GM12878 (cell line): Measurements from ENCODE around the gene IGSF11. TPM values are rescaled to one million over a fixed set of nuclear protein-coding genes. Genes with fewer than 3 reads are reported as not detected.

Experiments used
- ATAC-seq: fragments of 200-7000 bp; cut with Tn5 transposase; 3 replicates; pipeline ENCODE4 v1.9.1; 2020; ENCODE audit warnings: mild to moderate bottlenecking, moderate library complexity
- BruUV-seq: library from RNA; stranded (reverse); fragments of 400-500 nt; replicated peaks from 2 replicates; lab custom pipeline; 2021; lab: Mats Ljungman, UMichigan
- CTCF ChIA-PET: fragments of 300-600 bp; sonication (Branson Sonifier 250); formaldehyde crosslinking; extraction: SDS; loops from one replicate; lab custom pipeline; 2021; ENCODE audit warnings: inconsistent platforms; lab: Yijun Ruan, JAX
- POLR2A ChIA-PET: fragments of 350-600 bp; formaldehyde crosslinking; extraction: SDS; loops from one replicate; lab custom pipeline; 2021; ENCODE audit warnings: inconsistent platforms; lab: Charles Lee
- RAD21 ChIA-PET: fragments of 300-600 bp; sonication (Branson Sonifier 250); formaldehyde crosslinking; loops from one replicate; lab custom pipeline; 2023; ENCODE audit warnings: antibody characterized with exemption; ENCODE audit not compliant: unreplicated experiment; lab: Charles Lee
- SMC1A ChIA-PET: fragments of 300-600 bp; sonication (Branson Sonifier 250); formaldehyde crosslinking; loops from one replicate; lab custom pipeline; 2023; ENCODE audit not compliant: unreplicated experiment, uncharacterized antibody; lab: Charles Lee
- DNase-seq: peaks from one replicate; pipeline ENCODE4 v3.0.0-alpha.2; 2011; ENCODE audit warnings: low read depth, low spot score
- FAIRE-seq: peaks from 3 replicates; lab custom pipeline; 2011; peaks lifted over from hg19 to GRCh38; lab: Jason Lieb, UNC
- H2AFZ ChIP-seq: 2 replicates; pipeline ENCODE4 v1.6.0; 2011; ENCODE audit warnings: low read depth, low read length, control low read depth; ENCODE audit not compliant: control insufficient read depth
- H3K27ac ChIP-seq: 2 replicates; pipeline ENCODE4 v1.5.1; 2011; ENCODE audit warnings: control low read depth; ENCODE audit not compliant: control insufficient read depth, insufficient read depth
- H3K27me3 ChIP-seq, 2 experiments: replicated peaks in 1 of 2; 2 replicates each; pipeline versions ENCODE4 v1.6.0 to v1.6.1; 2011; ENCODE audit warnings: low read length in 1 of 2; ENCODE audit not compliant: control insufficient read depth in 2 of 2, insufficient read depth in 2 of 2
- H3K36me3 ChIP-seq, 2 experiments: 2 replicates each; pipeline ENCODE4 v1.5.1; 2011; ENCODE audit warnings: low read length in 1 of 2; ENCODE audit not compliant: control insufficient read depth in 2 of 2, insufficient read depth in 2 of 2
- H3K4me1 ChIP-seq: 2 replicates; pipeline ENCODE4 v1.6.1; 2011; ENCODE audit warnings: mild to moderate bottlenecking, low read length, moderate library complexity, mixed read lengths; ENCODE audit not compliant: control insufficient read depth, insufficient read depth
- H3K4me2 ChIP-seq: 2 replicates; pipeline ENCODE4 v1.6.0; 2011; ENCODE audit warnings: control low read depth; ENCODE audit not compliant: control insufficient read depth, insufficient read depth
- H3K4me3 ChIP-seq: fragments of 200-600 bp; sonication (generic); 2 replicates; pipeline ENCODE4 v1.5.1; 2016
- H3K79me2 ChIP-seq: 2 replicates; pipeline ENCODE4 v1.6.0; 2011; ENCODE audit warnings: low read length; ENCODE audit not compliant: control insufficient read depth, insufficient read depth
- H3K9ac ChIP-seq: 2 replicates; pipeline ENCODE4 v1.8.0; 2011; ENCODE audit warnings: low read length, control low read depth, mixed read lengths; ENCODE audit not compliant: control insufficient read depth, insufficient read depth
- H3K9me3 ChIP-seq: replicated peaks from 3 replicates; pipeline ENCODE4 v1.5.1; 2011; ENCODE audit warnings: mild to moderate bottlenecking, low read length; ENCODE audit not compliant: control insufficient read depth, insufficient read depth
- H4K20me1 ChIP-seq: 2 replicates; pipeline ENCODE4 v1.6.0; 2011; ENCODE audit not compliant: control insufficient read depth, insufficient read depth
- BHLHE40 ChIP-seq, 2 experiments: fragments of 450-650 bp in 1 of 2; IDR thresholded peaks; 2 replicates each; pipeline ENCODE4 v1.6.1; 2011 to 2017; ENCODE audit warnings: low read depth in 2 of 2, borderline replicate concordance in 1 of 2, improper control_type of control experiment in 1 of 2, low read length in 1 of 2, mild to moderate bottlenecking in 1 of 2
- CBFB ChIP-seq: IDR thresholded peaks from 2 replicates; pipeline ENCODE4 v1.6.1; 2016; ENCODE audit warnings: antibody characterized with exemption, low read depth
- ETV6 ChIP-seq, 2 experiments: fragments of 450-650 bp in 1 of 2; IDR thresholded peaks in 1 of 2; conservative IDR thresholded peaks in 1 of 2; 2 replicates each; pipeline ENCODE4 v1.6.1; 2014; ENCODE audit warnings: antibody characterized with exemption in 1 of 2, borderline replicate concordance in 1 of 2, low read depth in 1 of 2, mild to moderate bottlenecking in 1 of 2, moderate library complexity in 1 of 2
- GABPA ChIP-seq: IDR thresholded peaks from 2 replicates; pipeline ENCODE4 v1.6.1; 2014; ENCODE audit warnings: antibody characterized with exemption, low read depth, mild to moderate bottlenecking, inconsistent platforms
- HCFC1 ChIP-seq: fragments of 150-350 bp; IDR thresholded peaks from 2 replicates; pipeline ENCODE4 v1.6.1; 2014; ENCODE audit warnings: low read length
- IKZF1 ChIP-seq: fragments of 450-650 bp; conservative IDR thresholded peaks from 2 replicates; pipeline ENCODE4 v1.6.1; 2017; ENCODE audit warnings: antibody characterized with exemption, mild to moderate bottlenecking
- IRF5 ChIP-seq: fragments of 450-650 bp; IDR thresholded peaks from 2 replicates; pipeline ENCODE4 v1.6.1; 2017; ENCODE audit warnings: borderline replicate concordance
- JUND ChIP-seq: IDR thresholded peaks from 2 replicates; pipeline ENCODE4 v1.6.1; 2012; ENCODE audit warnings: low read depth, mild to moderate bottlenecking, low read length, improper control_type of control experiment, moderate library complexity
- KAT2A ChIP-seq: conservative IDR thresholded peaks from 2 replicates; pipeline ENCODE4 v1.6.1; 2011; ENCODE audit warnings: low read depth, low read length; ENCODE audit not compliant: control insufficient read depth
- MLLT1 ChIP-seq: fragments of 450-650 bp; IDR thresholded peaks from 2 replicates; pipeline ENCODE4 v1.6.1; 2016; ENCODE audit warnings: mild to moderate bottlenecking
- NFYA ChIP-seq: IDR thresholded peaks from 2 replicates; pipeline ENCODE4 v1.6.1; 2011; ENCODE audit warnings: low read depth, mild to moderate bottlenecking, low read length, improper control_type of control experiment, borderline replicate concordance
- SIN3A ChIP-seq: IDR thresholded peaks from 2 replicates; pipeline ENCODE4 v1.6.1; 2012; ENCODE audit warnings: low read depth, low read length, improper control_type of control experiment
- SMAD5 ChIP-seq: IDR thresholded peaks from 2 replicates; pipeline ENCODE4 v1.6.1; 2016; ENCODE audit warnings: antibody characterized with exemption, low read depth
- SMARCA5 ChIP-seq: fragments of 450-650 bp; IDR thresholded peaks from 2 replicates; pipeline ENCODE4 v1.6.1; 2017; ENCODE audit warnings: mild to moderate bottlenecking
- SP1 ChIP-seq: IDR thresholded peaks from one replicate; pipeline ENCODE4 v1.6.1; 2011; ENCODE audit warnings: low read depth, low read length
- TBL1XR1 ChIP-seq: IDR thresholded peaks from 2 replicates; pipeline ENCODE4 v1.6.1; 2012; ENCODE audit warnings: low read depth, low read length, improper control_type of control experiment
- WGBS: methylation state at CpG from one replicate; pipeline ENCODE4 v1.1.6; 2016; ENCODE audit warnings: low lambda C conversion rate; ENCODE audit not compliant: insufficient replicate concordance, insufficient coverage; ENCODE audit errors: missing lambda C conversion rate; 5-methylcytosine and 5-hydroxymethylcytosine counted together
- in situ Hi-C: fragments of 300-500 bp; cut with MboI; formaldehyde crosslinking; loops from 9 replicates; pipeline ENCODE4 v1.14.3; 2018; ENCODE audit warnings: mixed read lengths
- intact Hi-C: fragments of 100-400 bp; cut with micrococcal nuclease; formaldehyde crosslinking; loops from one replicate; pipeline ENCODE4 v1.14.2; 2022; ENCODE audit not compliant: unreplicated experiment
- polyA plus RNA-seq, 11 experiments: library from polyadenylated mRNA; depleted of rRNA in 4 of 11; unstranded in 6 of 11; stranded (reverse) in 5 of 11; fragments of >200 nt; fragmentation: Nextera tagmentation in 4 of 11; fragmentation: Illumina TruSeq in 1 of 11; extraction: Ambion mirVana in 4 of 11; extraction: Trizol in 1 of 11; gene quantifications; 1 replicate in 1 of 11; 2 replicates in 10 of 11; pipeline versions ENCODE4 v1.2.1 to v1.2.3, GENCODE V29; 2011 to 2016; ENCODE audit warnings: inconsistent platforms in 2 of 11, missing spikeins in 2 of 11, low read depth in 1 of 11
- total RNA-seq, 4 experiments: library from RNA; depleted of rRNA in 3 of 4; stranded (reverse); fragments of >200 nt in 3 of 4; fragmentation: Illumina TruSeq in 1 of 4; extraction: Trizol in 1 of 4; gene quantifications; 2 replicates each; pipeline versions ENCODE4 v1.2.1 to v1.2.3, GENCODE V29; 2013 to 2021
- TF ChIP-seq, protein P1 (sequence below): IDR thresholded peaks from 2 replicates; pipeline ENCODE4 v1.6.1; 2011; ENCODE audit warnings: mild to moderate bottlenecking, low read depth, low read length, moderate library complexity; ENCODE audit not compliant: insufficient replicate concordance

Gene IGSF11
- total and polyA plus RNA-seq, 10 of the 15 experiments (the other 5 are each of a cell fraction or from before 2014, with no cell fraction given): 0.03 TPM; not detected in 9

GRCh38 chr3:118927449-118927848 lies 107.2 kb downstream of the IGSF11 start:
- no peaks in the 10 kb centered on the region for H3K27me3 ChIP-seq
- 16% methylated on average over 6 of the region's 6 CpGs for WGBS
- intact Hi-C loops (no loop called here), in situ Hi-C loops (no loop called here)
- H4K20me1 ChIP-seq: no peaks in the 10 kb centered on the region
- POLR2A ChIA-PET: no interaction called here
- no peak overlapping the region for H2AFZ ChIP-seq
- H3K27ac ChIP-seq: no peak overlapping the region
- ATAC-seq (no peak), DNase-seq (no peak)
- H3K9me3 ChIP-seq: no peaks in the 10 kb centered on the region
- no TSS peak for BruUV-seq
- RAD21 ChIA-PET: no interaction called here
- no peaks in the 10 kb centered on the region for H3K36me3 ChIP-seq
- SMC1A ChIA-PET: no interaction called here
- H3K4me3 ChIP-seq: no peak overlapping the region
- no peak overlapping the region for H3K4me2 ChIP-seq
- TF ChIP-seq ETV6 (conservative IDR thresholded peaks at IDR 0.05 in 1 of 2, IDR thresholded peaks at IDR 0.05 in 1 of 2; ENCODE audit: borderline replicate concordance in 1 of 2, low read depth in 1 of 2) (no peak), SMAD5 (no peak), GABPA (no peak), IRF5 (no peak), SMARCA5 (no peak), KAT2A (no peak), CBFB (no peak), TBL1XR1 (no peak), BHLHE40 (IDR thresholded peaks at IDR 0.05; ENCODE audit: borderline replicate concordance in 1 of 2, low read depth in 2 of 2, low read length in 1 of 2) (no peak), SP1 (no peak), IKZF1 (no peak), JUND (no peak), MLLT1 (no peak), HCFC1 (no peak), SIN3A (no peak), NFYA (no peak)
- TF ChIP-seq, protein P1, sequence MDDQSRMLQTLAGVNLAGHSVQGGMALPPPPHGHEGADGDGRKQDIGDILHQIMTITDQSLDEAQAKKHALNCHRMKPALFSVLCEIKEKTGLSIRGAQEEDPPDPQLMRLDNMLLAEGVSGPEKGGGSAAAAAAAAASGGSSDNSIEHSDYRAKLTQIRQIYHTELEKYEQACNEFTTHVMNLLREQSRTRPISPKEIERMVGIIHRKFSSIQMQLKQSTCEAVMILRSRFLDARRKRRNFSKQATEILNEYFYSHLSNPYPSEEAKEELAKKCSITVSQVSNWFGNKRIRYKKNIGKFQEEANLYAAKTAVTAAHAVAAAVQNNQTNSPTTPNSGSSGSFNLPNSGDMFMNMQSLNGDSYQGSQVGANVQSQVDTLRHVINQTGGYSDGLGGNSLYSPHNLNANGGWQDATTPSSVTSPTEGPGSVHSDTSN: no peak
- TF ChIP-seq, all 136 proteins: peak for 0
- CTCF ChIA-PET: no interaction called here
- Histone ChIP-seq H3K9ac (no peak overlapping the region), H3K79me2 (no peaks in the 10 kb centered on the region), H3K4me1 (no peaks in the 10 kb centered on the region)
- no peak for FAIRE-seq
